MCF 10A (cell line): Measurements from ENCODE around the gene NUDT15. TPM values are rescaled to one million over a fixed set of nuclear protein-coding genes. Genes with fewer than 3 reads are reported as not detected.

Experiments used
- BruUV-seq: library from RNA; stranded (reverse); fragments of 400-500 nt; replicated peaks from 2 replicates; lab custom pipeline; 2021; lab: Mats Ljungman, UMichigan
- CTCF ChIA-PET: fragments of 300-600 bp; sonication (Branson Sonifier 250); formaldehyde crosslinking; extraction: SDS; loops from one replicate; lab custom pipeline; 2021; ENCODE audit warnings: antibody characterized with exemption, inconsistent platforms; lab: Yijun Ruan, JAX
- POLR2A ChIA-PET: fragments of 300-600, 350-650 bp; sonication (Branson Sonifier 250); formaldehyde crosslinking; extraction: SDS; loops from one replicate; lab custom pipeline; 2020; ENCODE audit warnings: antibody characterized with exemption, inconsistent platforms; lab: Yijun Ruan, JAX
- DNase-seq: peaks from one replicate; pipeline ENCODE4 v3.0.0-alpha.2; 2018; ENCODE audit not compliant: unreplicated experiment
- H3K27ac Mint-ChIP-seq: one replicate; pipeline ENCODE4 v1.8.0; 2022; ENCODE audit warnings: mild to moderate bottlenecking, low read depth, mixed read lengths; ENCODE audit not compliant: unreplicated experiment
- H3K27me3 Mint-ChIP-seq: one replicate; pipeline ENCODE4 v1.8.0; 2022; ENCODE audit warnings: mixed read lengths; ENCODE audit not compliant: insufficient read depth, unreplicated experiment
- H3K36me3 Mint-ChIP-seq: one replicate; pipeline ENCODE4 v1.8.0; 2022; ENCODE audit warnings: mild to moderate bottlenecking, moderate library complexity, mixed read lengths; ENCODE audit not compliant: insufficient read depth, unreplicated experiment
- H3K4me1 Mint-ChIP-seq: one replicate; pipeline ENCODE4 v1.8.0; 2022; ENCODE audit warnings: mixed read lengths; ENCODE audit not compliant: insufficient read depth, unreplicated experiment
- H3K4me3 Mint-ChIP-seq: one replicate; pipeline ENCODE4 v1.8.0; 2022; ENCODE audit warnings: mild to moderate bottlenecking, moderate library complexity, mixed read lengths; ENCODE audit not compliant: unreplicated experiment
- H3K9me3 Mint-ChIP-seq: one replicate; pipeline ENCODE4 v1.8.0; 2022; ENCODE audit warnings: mixed read lengths; ENCODE audit not compliant: unreplicated experiment
- intact Hi-C: fragments of 100-400 bp; cut with micrococcal nuclease; formaldehyde crosslinking; loops from 2 replicates; pipeline ENCODE4 v1.14.1; 2022
- total RNA-seq: library from RNA; stranded (reverse); gene quantifications from 2 replicates; pipeline ENCODE4 v1.2.3, GENCODE V29; 2022
- TF ChIP-seq, protein P1 (sequence below): fragments of 200-600 bp; IDR thresholded peaks from one replicate; pipeline ENCODE4 v1.8.0; 2022; ENCODE audit warnings: antibody characterized with exemption, mild to moderate bottlenecking; ENCODE audit not compliant: unreplicated experiment

The NUDT15 gene
- total RNA-seq, 1 experiment from 2014 or later = 21.6 TPM

DNA sequence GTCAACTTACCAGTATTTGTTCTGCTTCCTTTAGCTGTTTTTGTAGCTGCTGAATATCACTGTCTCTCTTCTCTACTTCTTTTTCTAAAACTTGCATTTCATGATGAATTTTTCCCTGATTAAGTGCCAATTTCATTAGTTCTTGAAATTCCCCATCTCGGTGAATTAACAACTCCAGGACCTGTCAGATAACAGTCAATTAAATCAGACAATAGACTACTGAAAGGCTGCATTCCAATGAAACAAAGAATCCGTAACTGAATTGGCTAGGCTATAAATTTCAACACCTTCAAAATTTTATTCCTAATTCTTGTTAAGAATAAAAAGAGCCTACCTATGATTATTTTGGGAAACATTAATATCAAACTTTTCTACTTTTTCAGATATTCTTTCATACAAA, 48.7 kb downstream of the NUDT15 start:
- Mint-ChIP-seq H3K27ac (no peak overlapping the region), H3K27me3 (no peaks in the 10 kb centered on the region), H3K4me1 (peaks cover under 1% of the 10 kb centered on the region), H3K36me3 (peaks cover 44% of the 10 kb centered on the region), H3K4me3 (no peak overlapping the region), H3K9me3 (no peaks in the 10 kb centered on the region)
- TF ChIP-seq, protein P1, sequence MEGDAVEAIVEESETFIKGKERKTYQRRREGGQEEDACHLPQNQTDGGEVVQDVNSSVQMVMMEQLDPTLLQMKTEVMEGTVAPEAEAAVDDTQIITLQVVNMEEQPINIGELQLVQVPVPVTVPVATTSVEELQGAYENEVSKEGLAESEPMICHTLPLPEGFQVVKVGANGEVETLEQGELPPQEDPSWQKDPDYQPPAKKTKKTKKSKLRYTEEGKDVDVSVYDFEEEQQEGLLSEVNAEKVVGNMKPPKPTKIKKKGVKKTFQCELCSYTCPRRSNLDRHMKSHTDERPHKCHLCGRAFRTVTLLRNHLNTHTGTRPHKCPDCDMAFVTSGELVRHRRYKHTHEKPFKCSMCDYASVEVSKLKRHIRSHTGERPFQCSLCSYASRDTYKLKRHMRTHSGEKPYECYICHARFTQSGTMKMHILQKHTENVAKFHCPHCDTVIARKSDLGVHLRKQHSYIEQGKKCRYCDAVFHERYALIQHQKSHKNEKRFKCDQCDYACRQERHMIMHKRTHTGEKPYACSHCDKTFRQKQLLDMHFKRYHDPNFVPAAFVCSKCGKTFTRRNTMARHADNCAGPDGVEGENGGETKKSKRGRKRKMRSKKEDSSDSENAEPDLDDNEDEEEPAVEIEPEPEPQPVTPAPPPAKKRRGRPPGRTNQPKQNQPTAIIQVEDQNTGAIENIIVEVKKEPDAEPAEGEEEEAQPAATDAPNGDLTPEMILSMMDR = no peak
- POLR2A ChIA-PET = no interaction called here
- CTCF ChIA-PET = no interaction called here
- no peak for DNase-seq
- BruUV-seq = no TSS peak
- intact Hi-C loops = no loop called here

DNA sequence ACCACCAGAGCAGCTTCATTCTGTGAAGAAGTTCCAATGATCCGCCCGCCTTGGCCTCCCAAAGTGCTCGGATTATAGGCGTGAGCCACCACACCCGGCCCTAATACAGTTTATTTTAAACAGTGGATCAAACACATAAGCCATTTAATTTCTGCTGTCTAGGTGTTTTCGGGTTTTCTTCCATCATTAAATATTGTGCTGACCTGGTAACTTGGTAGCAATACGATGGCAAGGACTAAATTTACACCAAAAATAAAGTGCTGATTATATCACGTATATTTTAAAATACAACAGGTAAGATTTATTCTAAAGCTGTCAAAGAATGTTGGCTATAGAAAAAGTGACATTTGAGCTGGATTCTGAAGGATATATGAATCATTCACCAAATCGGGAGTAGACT, 56.1 kb downstream of the NUDT15 start:
- H3K36me3 Mint-ChIP-seq = no peaks in the 10 kb centered on the region
- H3K27ac Mint-ChIP-seq = peak overlapping the region; percentile 96
- H3K27me3 Mint-ChIP-seq = no peaks in the 10 kb centered on the region
- no peaks in the 10 kb centered on the region for H3K9me3 Mint-ChIP-seq
- CTCF ChIA-PET = interaction anchor here (0.6 to 2.2 kb wide), 8 partner anchors 9 to 1317 kb away, joined by 3 to 16 read pairs (median 6); partner anchors contain the start of gene NUDT15
- H3K4me3 Mint-ChIP-seq = peak overlapping the region; percentile 83
- H3K4me1 Mint-ChIP-seq = peaks cover 13% of the 10 kb centered on the region
- DNase-seq = no peak
- TF ChIP-seq, protein P1 = no peak
- intact Hi-C loops = no loop called here
- no TSS peak for BruUV-seq
- POLR2A ChIA-PET = interaction anchor here (0.5 to 3.3 kb wide), 16 partner anchors 8 to 1190 kb away, joined by 3 to 24 read pairs (median 3); partner anchors contain the start of genes NUDT15, RB1 and SUCLA2

DNA sequence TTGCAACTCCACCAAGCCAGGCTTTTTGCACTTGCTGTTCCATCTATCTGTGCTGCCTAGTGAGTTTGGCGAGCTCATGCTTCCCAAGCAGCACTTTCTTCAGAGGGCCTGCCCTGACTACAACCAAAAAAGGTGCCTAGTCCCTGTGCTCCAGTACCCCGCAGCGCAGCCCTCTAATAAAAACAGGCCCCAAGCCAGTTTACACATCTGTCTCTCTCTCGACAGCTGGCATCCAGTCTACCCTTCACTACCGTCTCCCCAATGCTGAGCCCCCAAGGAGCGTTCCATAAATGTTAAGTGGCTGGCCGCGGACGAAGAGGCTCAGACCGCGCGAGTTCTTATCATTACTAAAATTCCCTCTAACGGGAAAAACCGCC, 56.9 kb downstream of the NUDT15 start:
- TF ChIP-seq, protein P1 = no peak
- no peaks in the 10 kb centered on the region for H3K36me3 Mint-ChIP-seq
- CTCF ChIA-PET = interaction anchor here (0.5 to 2.2 kb wide), 22 partner anchors 10 to 1338 kb away, joined by 3 to 16 read pairs (median 4); partner anchors contain the start of gene NUDT15
- TSS peak; percentile 52 for BruUV-seq
- POLR2A ChIA-PET = interaction anchor here (0.5 to 3.3 kb wide), 22 partner anchors 9 to 1324 kb away, joined by 3 to 24 read pairs (median 4); partner anchors contain the start of genes ITM2B, NUDT15, RB1 and SUCLA2
- intact Hi-C loops = loop anchor here (2.0 kb wide), 1 partner anchor 296 kb away; no protein-coding TSS in a partner anchor
- DNase-seq = no peak
- H3K9me3 Mint-ChIP-seq = no peaks in the 10 kb centered on the region
- peak overlapping the region; percentile 96 for H3K27ac Mint-ChIP-seq
- H3K4me1 Mint-ChIP-seq = peaks cover 13% of the 10 kb centered on the region
- H3K4me3 Mint-ChIP-seq = peak overlapping the region; percentile 83
- no peaks in the 10 kb centered on the region for H3K27me3 Mint-ChIP-seq

DNA sequence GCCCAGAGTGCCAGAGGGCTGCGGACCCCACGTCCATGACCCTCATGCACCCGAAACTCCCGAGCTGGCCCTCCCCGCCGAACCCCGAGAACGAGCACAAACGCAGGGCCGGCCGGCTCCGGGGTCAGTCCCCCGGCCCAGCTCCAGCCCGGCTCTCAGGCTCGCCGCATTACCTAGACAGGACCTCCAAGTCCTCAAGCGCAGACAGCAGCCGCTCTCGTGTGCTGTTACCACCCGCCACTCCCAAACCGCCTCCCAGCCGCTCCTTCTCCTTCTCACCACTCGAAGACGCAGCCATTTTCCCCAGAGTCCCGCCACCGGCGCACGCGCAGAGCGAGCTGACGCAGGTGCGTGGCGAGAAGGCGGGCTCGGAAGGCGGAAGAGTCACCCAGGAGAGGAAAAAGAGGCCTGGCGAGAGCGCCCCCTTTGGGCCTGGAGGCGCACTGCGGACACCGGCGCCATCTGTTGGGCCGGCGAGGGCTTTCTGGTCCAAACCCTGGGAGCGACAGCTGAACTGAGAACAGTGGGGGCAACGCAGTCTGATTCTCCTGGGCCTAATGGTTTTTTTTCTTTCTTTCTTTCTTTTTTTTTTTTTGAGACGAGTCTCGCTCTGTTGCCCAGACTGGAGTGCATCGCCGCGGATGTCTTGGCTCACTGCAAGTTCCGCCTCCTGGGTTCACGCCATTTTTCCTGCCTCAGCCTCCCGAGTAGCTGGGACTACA, 57.4 kb downstream of the NUDT15 start, which contains the start of gene MED4:
TSS of gene MED4 (minus strand) at position 324 of the 722 bp plus-strand sequence. CDS start at position 298, 26 bp downstream.
- ChIA-PET CTCF (interaction anchor here (0.5 to 2.2 kb wide), 33 partner anchors 9 to 1337 kb away, joined by 3 to 16 read pairs (median 4); partner anchors contain the start of gene NUDT15), POLR2A (interaction anchor here (0.6 to 3.3 kb wide), 24 partner anchors 10 to 1324 kb away, joined by 3 to 24 read pairs (median 4); partner anchors contain the start of genes ITM2B, NUDT15, RB1 and SUCLA2)
- H3K27ac Mint-ChIP-seq = peak within 1 kb of the TSS; percentile 96
- H3K27me3 Mint-ChIP-seq = no peaks in the 10 kb centered on the region
- peaks cover 13% of the 10 kb centered on the region for H3K4me1 Mint-ChIP-seq
- no TSS peak for BruUV-seq
- TF ChIP-seq, protein P1 = peak; percentile 99
- no peaks in the 10 kb centered on the region for H3K36me3 Mint-ChIP-seq
- no peaks in the 10 kb centered on the region for H3K9me3 Mint-ChIP-seq
- intact Hi-C loops = loop anchor here (2.0 kb wide), 1 partner anchor 296 kb away; no protein-coding TSS in a partner anchor
- peak within 1 kb of the TSS; percentile 83 for H3K4me3 Mint-ChIP-seq
- peak; percentile 94 for DNase-seq
